SHP77 treated with DMSO at 0.1 percent for 48 hours (cell line): Measurements from ENCODE around the gene RNASE12.
"Not testable (repeated sequence)": the region's sequence is repeated elsewhere in the genome, so short reads cannot be mapped to it uniquely, and the experiment has no call there.

Experiments
- DNase-seq: peaks from one replicate; lab custom pipeline; 2025; lab: John Stamatoyannopoulos, UW

RNASE12 gene

GRCh38 chr14:20614038-20614840 lies 23.1 kb upstream of the RNASE12 start:
- DNase-seq, result peak; percentile 80

GRCh38 chr14:20613094-20614037 lies 22.2 kb upstream of the RNASE12 start:
- peak; percentile 97 for DNase-seq

GRCh38 chr14:20612403-20612802 lies 21.2 kb upstream of the RNASE12 start:
- DNase-seq, result no peak

GRCh38 chr14:20611277-20611676 lies 20.1 kb upstream of the RNASE12 start:
- DNase-seq, result no peak

GRCh38 chr14:20610002-20610765 lies 19.0 kb upstream of the RNASE12 start:
- DNase-seq, result peak; percentile 84

- peak; percentile 83 for DNase-seq
Measured at GRCh38 chr14:20609215-20610001, 18.2 kb upstream of the RNASE12 start.

GRCh38 chr14:20608383-20609110 lies 17.4 kb upstream of the RNASE12 start:
- no peak for DNase-seq

- DNase-seq, result no peak
Measured at GRCh38 chr14:20607617-20608016, 16.4 kb upstream of the RNASE12 start.

- DNase-seq, result no peak
Measured at GRCh38 chr14:20606902-20607242, 15.7 kb upstream of the RNASE12 start.

- DNase-seq, result peak; percentile 49
Measured at GRCh38 chr14:20606190-20606901, 15.2 kb upstream of the RNASE12 start.

GRCh38 chr14:20603813-20604690 lies 12.9 kb upstream of the RNASE12 start:
- no peak for DNase-seq

- no peak for DNase-seq
Measured at GRCh38 chr14:20602583-20602982, 11.4 kb upstream of the RNASE12 start.

GRCh38 chr14:20601522-20601921 lies 10.3 kb upstream of the RNASE12 start:
- no peak for DNase-seq

GRCh38 chr14:20597108-20597507 lies 5.9 kb upstream of the RNASE12 start:
- no peak for DNase-seq

GRCh38 chr14:20595726-20596125 lies 4.5 kb upstream of the RNASE12 start:
- DNase-seq, result not testable (repeated sequence)

- no peak for DNase-seq
Measured at GRCh38 chr14:20592574-20592973, 1.4 kb upstream of the RNASE12 start.

GRCh38 chr14:20587489-20588154 lies 3.6 kb downstream of the RNASE12 start, which contains the start of gene RNASE11:
Gene RNASE11 (minus strand): TSS chr14:20588001.
- DNase-seq, result no peak

GRCh38 chr14:20583908-20584307 lies 7.3 kb downstream of the RNASE12 start:
- no peak for DNase-seq
